H54 (cell line): ENCODE measurements around the gene MAPK8.

Source experiments
- DNase-seq: peaks from one replicate; pipeline ENCODE4 v3.0.0; 2011; ENCODE audit warnings: low spot score, mixed read lengths; ENCODE audit not compliant: insufficient read length
- FAIRE-seq: peaks from 3 replicates; lab custom pipeline; 2011; peaks lifted over from hg19 to GRCh38; lab: Jason Lieb, UNC
- POLR2A ChIP-seq: IDR thresholded peaks from 2 replicates; pipeline ENCODE4 v1.6.1; 2011; ENCODE audit warnings: low read depth, mild to moderate bottlenecking, low read length

Gene MAPK8

GRCh38 chr10:48468866-48469511 lies 162.5 kb downstream of the MAPK8 start:
- no peak for TF ChIP-seq POLR2A
- no peak for FAIRE-seq

GRCh38 chr10:48469516-48470020 lies 163.1 kb downstream of the MAPK8 start:
- TF ChIP-seq POLR2A = no peak
- no peak for FAIRE-seq
- DNase-seq = no peak

More at GRCh38 chr10:48468866-48469511, 162.5 kb downstream of the MAPK8 start:
- DNase-seq = no peak

- TF ChIP-seq POLR2A = no peak
- DNase-seq (no peak), FAIRE-seq (no peak)
These were observed 163.8 kb downstream of the MAPK8 start for GRCh38 chr10:48470115-48470892.

- peak; percentile 42 for DNase-seq
- FAIRE-seq = no peak
- no peak for TF ChIP-seq POLR2A
These were observed 164.7 kb downstream of the MAPK8 start for GRCh38 chr10:48470893-48471805.

GRCh38 chr10:48472501-48473069 lies 166.1 kb downstream of the MAPK8 start:
- no peak for FAIRE-seq

GRCh38 chr10:48473704-48474103 lies 167.2 kb downstream of the MAPK8 start:
- FAIRE-seq (no peak), DNase-seq (no peak)
- no peak for TF ChIP-seq POLR2A

More at GRCh38 chr10:48472501-48473069, 166.1 kb downstream of the MAPK8 start:
- DNase-seq = no peak
- TF ChIP-seq POLR2A = no peak

GRCh38 chr10:48474765-48475365 lies 168.4 kb downstream of the MAPK8 start:
- no peak for FAIRE-seq
- TF ChIP-seq POLR2A = no peak
- no peak for DNase-seq

GRCh38 chr10:48475943-48476278 lies 169.4 kb downstream of the MAPK8 start:
- TF ChIP-seq POLR2A = no peak
- FAIRE-seq (no peak), DNase-seq (no peak)

GRCh38 chr10:48476279-48476982 lies 170.0 kb downstream of the MAPK8 start:
- no peak for TF ChIP-seq POLR2A
- no peak for DNase-seq
- FAIRE-seq = no peak

- no peak for TF ChIP-seq POLR2A
- FAIRE-seq = no peak
- no peak for DNase-seq
These were observed 170.7 kb downstream of the MAPK8 start for GRCh38 chr10:48477141-48477540.

GRCh38 chr10:48477616-48478015 lies 171.1 kb downstream of the MAPK8 start:
- no peak for TF ChIP-seq POLR2A
- DNase-seq = no peak
- FAIRE-seq = no peak

GRCh38 chr10:48478469-48478868 lies 172.0 kb downstream of the MAPK8 start:
- FAIRE-seq (no peak), DNase-seq (no peak)
- TF ChIP-seq POLR2A = no peak
